PC-9 (cell line): ENCODE results near the gene PROK2.

Experiments
- EZH2 ChIP-seq: fragments of 200-600 bp; sonication (generic); IDR thresholded peaks from 2 replicates; pipeline ENCODE4 v1.8.0; 2017; ENCODE audit warnings: antibody characterized with exemption, low read depth
- TF ChIP-seq, protein P1 (sequence below): fragments of 200-600 bp; sonication (generic); conservative IDR thresholded peaks from 2 replicates; pipeline ENCODE4 v1.6.1; 2017; ENCODE audit warnings: mixed run types, antibody characterized with exemption, mild to moderate bottlenecking, moderate library complexity

DNA sequence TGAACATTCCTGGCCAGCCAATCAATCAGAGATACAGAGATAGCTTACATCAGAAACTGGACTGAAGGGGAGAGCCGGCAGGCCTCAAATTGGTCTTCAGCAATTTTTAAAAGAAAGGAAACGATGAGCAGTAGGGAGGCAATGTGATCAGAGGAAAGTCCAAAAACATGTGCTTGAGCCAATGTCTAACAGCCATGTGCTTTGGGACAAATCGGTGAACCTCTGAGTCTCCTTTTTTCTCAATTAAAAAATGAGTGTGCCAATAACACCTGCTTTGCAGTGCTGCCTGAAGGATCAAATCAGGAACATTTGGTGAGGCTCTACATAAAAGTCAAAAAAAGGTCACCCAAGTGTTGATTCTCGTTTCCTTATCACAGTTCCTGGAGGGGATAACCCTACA is 52.3 kb downstream of the PROK2 start:
- TF ChIP-seq, protein P1, sequence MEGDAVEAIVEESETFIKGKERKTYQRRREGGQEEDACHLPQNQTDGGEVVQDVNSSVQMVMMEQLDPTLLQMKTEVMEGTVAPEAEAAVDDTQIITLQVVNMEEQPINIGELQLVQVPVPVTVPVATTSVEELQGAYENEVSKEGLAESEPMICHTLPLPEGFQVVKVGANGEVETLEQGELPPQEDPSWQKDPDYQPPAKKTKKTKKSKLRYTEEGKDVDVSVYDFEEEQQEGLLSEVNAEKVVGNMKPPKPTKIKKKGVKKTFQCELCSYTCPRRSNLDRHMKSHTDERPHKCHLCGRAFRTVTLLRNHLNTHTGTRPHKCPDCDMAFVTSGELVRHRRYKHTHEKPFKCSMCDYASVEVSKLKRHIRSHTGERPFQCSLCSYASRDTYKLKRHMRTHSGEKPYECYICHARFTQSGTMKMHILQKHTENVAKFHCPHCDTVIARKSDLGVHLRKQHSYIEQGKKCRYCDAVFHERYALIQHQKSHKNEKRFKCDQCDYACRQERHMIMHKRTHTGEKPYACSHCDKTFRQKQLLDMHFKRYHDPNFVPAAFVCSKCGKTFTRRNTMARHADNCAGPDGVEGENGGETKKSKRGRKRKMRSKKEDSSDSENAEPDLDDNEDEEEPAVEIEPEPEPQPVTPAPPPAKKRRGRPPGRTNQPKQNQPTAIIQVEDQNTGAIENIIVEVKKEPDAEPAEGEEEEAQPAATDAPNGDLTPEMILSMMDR = no peak
- no peak for TF ChIP-seq EZH2
